Left lobe of liver (tissue), 2 donors: Measurements from ENCODE around the gene MAIP1. TPM values are rescaled to one million over a fixed set of nuclear protein-coding genes. Genes with fewer than 3 reads are reported as not detected.
"Not testable (repeated sequence)": the region's sequence is repeated elsewhere in the genome, so short reads cannot be mapped to it uniquely, and the experiment has no call there.

ENCODE experiments used
- ATAC-seq: fragments of 200-7000 bp; cut with Tn5 transposase; one replicate; pipeline ENCODE4 v1.9.1; 2020; ENCODE audit warnings: mild to moderate bottlenecking, moderate library complexity
- DNase-seq: peaks from one replicate; pipeline ENCODE4 v3.0.0-alpha.2; 2020; ENCODE audit warnings: low spot score
- total RNA-seq: library from RNA; stranded (reverse); gene quantifications from one replicate; pipeline ENCODE4 v1.2.1, GENCODE V29; 2021
- donor health status: DM: no; HTN: no; CAD: no; lungs with moderate emphysema.
- donor health status: DM: no; HTN: yes; CAD: no.

Gene MAIP1
- total RNA-seq = 29.5 TPM

- peak; percentile 93 for ATAC-seq
Observed at GRCh38 chr2:199955339-199956061, at the start of gene MAIP1, which contains the start of gene TYW5. TSS of gene MAIP1 (plus strand) at chr2:199955582. CDS start at chr2:199955799, 217 bp downstream. TSS of gene TYW5 (minus strand) at chr2:199955491. CDS start at chr2:199955470, 21 bp downstream.

DNA sequence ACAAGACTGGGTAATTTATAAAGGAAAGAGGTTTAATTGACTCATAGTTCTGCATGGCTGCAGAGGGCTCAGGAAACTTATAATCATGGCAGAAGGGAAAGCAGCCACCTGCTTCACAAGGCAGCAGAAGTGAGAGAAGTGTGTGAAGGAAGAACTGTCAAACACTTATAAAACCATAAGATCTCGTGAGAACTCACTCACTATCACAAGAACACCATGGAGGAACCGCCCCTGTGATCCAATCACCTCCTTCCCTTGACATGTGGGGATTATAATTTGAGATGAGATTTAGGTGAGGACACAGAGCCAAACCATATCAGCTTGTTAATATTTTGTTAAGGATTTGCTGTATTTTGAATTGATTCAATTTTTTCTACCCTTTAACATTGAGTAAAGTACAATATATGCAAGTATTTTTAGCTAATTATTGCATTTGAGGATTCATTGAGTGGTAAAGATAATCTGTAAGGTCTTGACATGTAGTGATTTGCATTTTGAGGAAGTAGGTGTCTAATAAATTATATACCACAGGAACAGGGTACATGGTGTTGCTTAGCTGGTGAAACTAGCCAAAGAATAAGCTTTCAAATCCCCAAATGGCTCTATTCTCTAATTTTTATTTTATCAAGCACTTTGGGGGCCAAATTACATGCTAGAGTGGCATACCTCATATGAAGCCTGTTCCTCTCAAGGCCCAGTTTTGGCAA is 48.2 kb upstream of the MAIP1 start:
- DNase-seq (no peak), ATAC-seq (no peak)

More at GRCh38 chr2:199955339-199956061, at the start of gene MAIP1, which contains the start of gene TYW5:
- DNase-seq = peak; percentile 86

DNA sequence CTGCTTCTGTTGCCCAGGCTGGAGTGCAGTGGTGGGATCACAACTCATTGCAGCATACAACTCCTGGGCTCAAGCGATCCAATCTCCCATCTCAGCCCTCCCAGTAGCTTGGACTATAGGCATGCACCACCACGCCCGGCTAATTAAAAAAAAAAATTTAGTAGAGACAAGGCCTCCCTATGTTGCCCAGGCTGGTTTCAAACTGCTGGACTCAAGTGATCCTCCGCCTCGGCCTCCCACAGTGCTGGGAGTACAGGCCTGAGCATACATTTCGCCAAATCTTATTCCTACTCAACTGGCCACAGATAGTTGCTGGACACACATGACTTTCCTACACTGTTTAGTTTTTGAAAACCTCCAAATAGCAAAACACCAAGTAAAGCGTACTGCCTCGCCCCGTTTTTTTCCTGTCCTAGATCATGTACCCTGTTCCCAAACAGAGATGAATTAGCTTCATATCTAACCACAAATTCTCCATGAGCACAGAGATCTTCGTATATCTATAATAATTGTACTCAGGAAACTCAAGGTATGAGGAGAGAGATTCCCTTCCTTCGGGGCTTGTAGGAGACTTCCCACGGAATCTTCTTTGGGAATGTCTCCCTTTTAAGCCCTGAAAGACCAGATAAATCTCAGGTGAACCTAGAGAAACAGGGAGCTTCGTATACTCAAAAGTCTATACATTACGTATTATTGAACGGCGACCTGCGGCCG is 44.9 kb upstream of the MAIP1 start:
- DNase-seq = no peak
- ATAC-seq = no peak

DNA sequence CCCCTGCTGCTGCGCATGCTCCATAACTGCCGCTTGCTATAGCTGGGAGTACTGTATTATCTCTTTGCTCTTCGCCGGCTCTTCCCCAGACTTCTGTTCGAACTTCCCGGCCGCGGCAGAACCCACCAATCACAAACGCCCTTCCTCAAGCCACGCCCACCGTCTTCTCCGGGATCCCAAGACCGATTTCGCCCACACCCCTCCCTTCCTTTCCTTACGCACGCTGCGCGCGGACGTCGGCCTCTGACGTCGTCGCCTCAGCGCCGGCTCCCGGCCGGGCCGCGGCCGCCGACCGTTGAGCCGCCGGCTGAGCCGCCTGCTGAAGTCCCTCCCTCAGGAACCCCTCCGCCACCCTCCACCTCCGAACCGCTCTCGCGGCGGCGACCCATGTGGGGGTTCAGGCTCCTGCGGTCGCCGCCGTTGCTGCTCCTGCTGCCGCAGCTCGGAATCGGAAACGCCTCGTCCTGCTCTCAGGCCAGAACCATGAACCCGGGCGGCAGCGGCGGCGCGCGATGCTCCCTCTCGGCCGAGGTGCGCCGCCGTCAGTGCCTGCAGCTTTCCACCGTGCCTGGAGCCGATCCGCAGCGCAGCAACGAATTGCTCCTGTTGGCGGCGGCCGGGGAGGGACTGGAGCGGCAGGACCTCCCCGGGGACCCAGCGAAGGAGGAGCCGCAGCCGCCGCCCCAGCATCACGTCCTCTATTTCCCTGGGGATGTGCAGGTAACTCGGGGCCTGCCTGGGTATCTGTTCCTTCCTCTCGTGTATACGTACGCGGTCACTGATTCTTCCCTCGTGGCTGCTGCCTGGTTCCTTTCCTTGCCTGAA is 44.1 kb upstream of the MAIP1 start, which contains the start of gene C2orf69:
TSS of gene C2orf69 (plus strand) at position 242 of the 825 bp plus-strand sequence. CDS start at position 388, 146 bp downstream.
- DNase-seq (peak; percentile 96), ATAC-seq (peak; percentile 96)

GRCh38 chr2:199911877-199912161 is 43.6 kb upstream of the MAIP1 start:
- DNase-seq (no peak), ATAC-seq (no peak)

- not testable (repeated sequence) for DNase-seq, ATAC-seq
Observed at GRCh38 chr2:199912553-199913114, 42.7 kb upstream of the MAIP1 start.

- ATAC-seq = no peak
Observed at GRCh38 chr2:199914372-199914958, 40.9 kb upstream of the MAIP1 start.

DNA sequence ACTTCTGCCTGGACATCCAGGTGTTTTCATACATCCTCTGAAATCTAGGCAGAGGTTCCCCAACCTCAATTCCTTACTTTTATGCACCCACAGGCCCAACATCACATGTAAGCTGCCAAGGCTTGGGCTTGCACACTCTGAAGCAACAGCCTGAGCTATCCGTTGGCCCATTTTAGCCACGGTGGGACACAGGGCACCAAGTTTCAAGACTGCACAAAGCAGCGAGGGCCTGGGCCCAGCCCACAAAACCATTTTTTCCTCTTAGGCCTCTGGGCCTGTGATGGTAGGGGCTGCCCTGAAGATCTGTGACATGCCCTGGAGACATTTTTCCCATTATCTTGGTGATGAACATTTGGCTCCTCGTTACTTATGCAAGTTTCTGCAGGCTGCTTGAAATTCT is 38.4 kb upstream of the MAIP1 start:
- DNase-seq = no peak
- ATAC-seq = no peak

More at GRCh38 chr2:199914372-199914958, 40.9 kb upstream of the MAIP1 start:
- no peak for DNase-seq

DNA sequence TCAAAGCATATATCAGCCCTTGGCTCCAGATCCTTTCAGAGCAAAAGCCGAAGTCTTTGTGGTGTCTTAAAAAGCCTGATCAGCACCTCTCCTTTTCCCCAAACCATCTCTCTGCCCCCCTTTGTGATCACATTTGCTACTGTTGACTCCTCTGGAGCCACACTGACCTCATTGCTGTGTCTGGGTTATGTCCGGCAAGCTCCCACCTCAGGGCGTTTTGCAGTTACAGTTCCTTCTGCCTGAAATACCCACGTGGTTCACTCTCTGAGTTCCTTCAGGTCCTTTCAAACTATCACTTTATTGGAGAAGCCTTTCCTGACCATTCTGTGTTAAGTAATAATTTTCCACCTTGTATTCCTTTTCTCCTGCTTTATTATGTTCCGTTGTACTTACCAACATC is 32.5 kb upstream of the MAIP1 start:
- ATAC-seq (peak; percentile 26), DNase-seq (no peak)

DNA sequence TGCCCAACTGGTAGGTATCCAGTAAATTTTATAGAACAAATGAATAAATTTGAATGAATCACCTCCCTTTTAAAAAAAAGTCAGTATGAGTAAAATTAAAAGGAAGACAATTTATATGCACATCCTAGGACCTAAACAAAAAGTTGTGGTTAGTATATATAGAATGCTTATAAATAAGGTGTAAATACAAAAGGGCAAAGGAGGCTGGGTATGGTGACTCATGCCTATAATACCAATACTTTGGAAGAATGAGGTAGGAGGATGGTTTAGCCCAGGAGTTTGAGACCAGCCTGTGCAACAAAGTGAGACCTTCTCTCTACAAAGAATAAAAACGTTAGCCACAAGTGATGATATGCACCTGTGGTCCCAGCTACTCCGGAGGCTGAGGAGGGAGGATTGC is 31.5 kb upstream of the MAIP1 start:
- DNase-seq (no peak), ATAC-seq (no peak)

- no peak for DNase-seq
Observed at GRCh38 chr2:199926806-199927205, 28.6 kb upstream of the MAIP1 start.

GRCh38 chr2:199928226-199928625 is 27.2 kb upstream of the MAIP1 start:
- DNase-seq (no peak), ATAC-seq (no peak)

More at GRCh38 chr2:199926806-199927205, 28.6 kb upstream of the MAIP1 start:
- ATAC-seq = no peak

GRCh38 chr2:199928626-199929025 is 26.8 kb upstream of the MAIP1 start:
- ATAC-seq = no peak
- no peak for DNase-seq

GRCh38 chr2:199929262-199929661 is 26.1 kb upstream of the MAIP1 start:
- ATAC-seq = peak; percentile 35

DNA sequence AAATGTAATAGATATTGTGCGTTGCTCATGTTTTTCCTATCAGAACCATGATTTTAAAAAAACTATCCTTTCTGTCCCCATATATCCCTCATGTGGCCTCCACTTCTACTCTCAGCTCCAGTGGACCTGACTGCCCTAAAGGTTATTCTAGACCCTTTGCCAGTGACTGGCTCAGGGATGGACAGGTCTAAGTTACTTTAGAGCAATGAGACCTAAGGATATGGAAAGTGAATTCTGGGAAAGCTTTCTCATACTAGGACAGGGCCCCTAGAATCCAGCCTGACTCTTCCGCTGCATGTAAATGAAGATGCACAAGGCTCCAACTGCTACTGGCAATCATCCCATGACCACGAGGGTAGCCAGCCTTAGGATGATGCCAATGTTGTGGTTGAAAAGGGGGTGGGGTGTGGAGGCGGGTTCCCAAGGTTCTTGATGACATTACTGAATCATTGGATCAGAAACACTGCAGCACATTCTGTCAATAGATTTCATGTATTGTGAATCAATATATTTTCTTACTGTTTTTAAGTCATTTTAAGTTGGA is 23.0 kb upstream of the MAIP1 start:
- ATAC-seq (no peak), DNase-seq (no peak)

More at GRCh38 chr2:199929262-199929661, 26.1 kb upstream of the MAIP1 start:
- no peak for DNase-seq

DNA sequence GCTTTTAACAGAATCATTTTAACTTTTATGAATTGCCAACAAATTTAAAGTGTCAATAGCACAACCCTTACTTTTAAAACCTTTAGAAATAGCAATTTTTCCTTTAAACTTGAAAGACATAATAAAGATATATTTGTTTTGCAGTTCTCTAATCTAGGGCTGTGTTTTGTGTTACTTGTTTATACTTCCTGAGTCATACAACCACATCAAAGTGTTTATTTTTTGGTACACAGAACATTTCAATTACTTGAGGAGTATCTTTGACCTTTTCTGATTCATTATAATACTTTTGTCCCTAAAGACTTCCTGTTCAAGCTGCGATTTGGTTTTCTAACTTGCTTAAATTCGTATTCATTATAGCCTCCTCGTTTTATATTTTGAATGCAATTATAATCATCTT is 21.9 kb upstream of the MAIP1 start:
- ATAC-seq = no peak
- DNase-seq = no peak

DNA sequence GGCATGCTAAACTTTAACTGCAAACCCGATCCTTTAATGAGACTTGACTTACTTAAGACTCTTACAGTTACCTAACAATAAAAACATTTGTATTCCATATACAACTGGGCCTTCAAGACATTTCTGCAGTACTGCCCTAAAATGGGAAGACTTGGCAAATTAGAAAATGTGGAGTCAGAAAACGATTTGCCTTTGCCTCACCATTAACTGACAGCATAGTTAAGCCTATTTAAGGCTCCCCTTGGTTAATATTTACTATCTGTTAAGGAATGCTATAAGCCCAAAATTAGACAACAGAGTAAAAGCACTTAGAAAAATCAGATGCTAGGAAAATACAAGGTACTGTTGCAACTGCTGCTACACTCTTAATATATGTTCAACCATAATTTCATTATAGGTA is 18.8 kb upstream of the MAIP1 start:
- DNase-seq (no peak), ATAC-seq (no peak)

GRCh38 chr2:199940373-199940772 is 15.0 kb upstream of the MAIP1 start:
- peak; percentile 68 for ATAC-seq
- DNase-seq = no peak

DNA sequence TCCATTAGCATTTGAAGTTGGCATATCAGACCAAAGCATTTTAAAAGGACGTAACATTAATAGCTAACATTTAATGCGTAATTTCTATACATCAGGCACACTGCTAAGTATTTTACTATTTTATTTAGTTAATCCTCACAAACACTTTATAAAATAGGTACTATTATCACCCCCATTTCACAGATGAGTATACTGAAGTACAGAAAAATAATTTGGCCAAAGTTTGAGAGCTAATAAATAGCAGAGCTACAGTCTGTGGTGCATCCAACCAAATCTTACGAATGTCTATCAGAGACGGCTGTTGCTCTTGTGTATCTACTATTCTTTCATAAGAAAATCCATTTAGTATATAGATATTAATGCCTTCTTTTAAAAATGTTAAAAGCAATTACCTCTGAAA is 12.0 kb upstream of the MAIP1 start:
- no peak for DNase-seq

GRCh38 chr2:199946196-199946595 is 9.2 kb upstream of the MAIP1 start:
- ATAC-seq (no peak), DNase-seq (no peak)

More for the DNA sequence above, 12.0 kb upstream of the MAIP1 start:
- no peak for ATAC-seq
